Ascending aorta (tissue), 2 donors: ENCODE results near the gene FREY1. TPM values are rescaled to one million over a fixed set of nuclear protein-coding genes. Genes with fewer than 3 reads are reported as not detected.
"Not testable (repeated sequence)": the region's sequence is repeated elsewhere in the genome, so short reads cannot be mapped to it uniquely, and the experiment has no call there.

Source experiments
- DNase-seq, 2 donors: peaks; one replicate each; pipeline ENCODE4 v3.0.0-alpha.2; 2019; ENCODE audit warnings: low spot score in 2 of 2
- H3K27ac ChIP-seq, 2 donors: fragments of 200-600 bp; sonication (generic); one replicate each; pipeline ENCODE4 v1.5.1; 2016 to 2017; ENCODE audit warnings: mild to moderate bottlenecking in 1 of 2
- H3K27me3 ChIP-seq: fragments of 200-600 bp; sonication (generic); one replicate; pipeline ENCODE4 v1.5.1; 2017
- H3K36me3 ChIP-seq, 2 donors: fragments of 200-600 bp; sonication (generic); one replicate each; pipeline ENCODE4 v1.5.1; 2016
- H3K4me1 ChIP-seq, 2 donors: fragments of 200-600 bp; sonication (generic); one replicate each; pipeline ENCODE4 v1.5.1; 2016 to 2017; ENCODE audit warnings: mild to moderate bottlenecking in 1 of 2
- H3K4me3 ChIP-seq, 2 donors: fragments of 200-600 bp; sonication (generic); one replicate each; pipeline ENCODE4 v1.5.1; 2016 to 2017; ENCODE audit warnings: mild to moderate bottlenecking in 1 of 2
- H3K9me3 ChIP-seq, 2 donors: fragments of 200-600 bp; sonication (generic); one replicate each; pipeline ENCODE4 v1.5.1; 2016
- intact Hi-C: fragments of 100-400 bp; cut with DNase I; formaldehyde crosslinking; loops from one replicate; pipeline ENCODE4 v1.15.1; 2023
- total RNA-seq: library from RNA; depleted of rRNA; stranded (reverse); fragments of >200 nt; gene quantifications from one replicate; pipeline ENCODE4 v1.1.0, GENCODE V29; 2016
- TF ChIP-seq, protein P1 (sequence below), 3 experiments: fragments of 200-600 bp in 2 of 3; fragments of 450-650 bp in 1 of 3; sonication (generic) in 2 of 3; IDR thresholded peaks; one replicate each; pipeline ENCODE4 v1.5.1; 2016 to 2019; ENCODE audit warnings: antibody characterized with exemption in 3 of 3, mild to moderate bottlenecking in 1 of 3, moderate library complexity in 1 of 3

FREY1 gene
- total RNA-seq, 1 donor from 2014 or later, result not detected

DNA sequence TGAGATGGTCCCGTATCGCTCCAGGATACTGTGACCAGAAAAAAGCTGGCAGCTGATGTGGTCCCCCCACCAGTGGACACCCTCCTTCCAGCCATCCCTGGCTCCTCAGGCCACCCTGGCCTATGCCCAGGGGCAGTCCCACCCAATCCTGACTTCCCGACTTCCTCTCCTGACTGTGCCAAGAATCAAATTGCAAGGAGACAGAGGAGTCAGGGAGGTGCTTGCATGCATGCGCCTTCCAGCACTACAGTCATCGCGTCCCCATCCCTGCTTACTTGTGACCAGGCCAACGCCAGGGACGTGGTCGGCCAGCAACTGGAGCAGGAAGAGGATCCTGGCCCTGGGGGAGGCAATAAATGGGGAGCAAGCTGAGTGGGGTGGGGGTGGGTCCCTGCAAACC is 3.6 kb upstream of the FREY1 start:
- TF ChIP-seq, protein P1, sequence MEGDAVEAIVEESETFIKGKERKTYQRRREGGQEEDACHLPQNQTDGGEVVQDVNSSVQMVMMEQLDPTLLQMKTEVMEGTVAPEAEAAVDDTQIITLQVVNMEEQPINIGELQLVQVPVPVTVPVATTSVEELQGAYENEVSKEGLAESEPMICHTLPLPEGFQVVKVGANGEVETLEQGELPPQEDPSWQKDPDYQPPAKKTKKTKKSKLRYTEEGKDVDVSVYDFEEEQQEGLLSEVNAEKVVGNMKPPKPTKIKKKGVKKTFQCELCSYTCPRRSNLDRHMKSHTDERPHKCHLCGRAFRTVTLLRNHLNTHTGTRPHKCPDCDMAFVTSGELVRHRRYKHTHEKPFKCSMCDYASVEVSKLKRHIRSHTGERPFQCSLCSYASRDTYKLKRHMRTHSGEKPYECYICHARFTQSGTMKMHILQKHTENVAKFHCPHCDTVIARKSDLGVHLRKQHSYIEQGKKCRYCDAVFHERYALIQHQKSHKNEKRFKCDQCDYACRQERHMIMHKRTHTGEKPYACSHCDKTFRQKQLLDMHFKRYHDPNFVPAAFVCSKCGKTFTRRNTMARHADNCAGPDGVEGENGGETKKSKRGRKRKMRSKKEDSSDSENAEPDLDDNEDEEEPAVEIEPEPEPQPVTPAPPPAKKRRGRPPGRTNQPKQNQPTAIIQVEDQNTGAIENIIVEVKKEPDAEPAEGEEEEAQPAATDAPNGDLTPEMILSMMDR (IDR thresholded peaks at IDR 0.05), result no peak
- Histone ChIP-seq H3K27ac (no peak overlapping the region), H3K4me3 (no peak overlapping the region), H3K27me3 (no peaks in the 10 kb centered on the region), H3K9me3 (no peaks in the 10 kb centered on the region), H3K36me3 (peaks cover 52 to 61% of the 10 kb centered on the region in 2 donors), H3K4me1 (no peaks in the 10 kb centered on the region)
- intact Hi-C loops, result no loop called here
- no peak for DNase-seq

DNA sequence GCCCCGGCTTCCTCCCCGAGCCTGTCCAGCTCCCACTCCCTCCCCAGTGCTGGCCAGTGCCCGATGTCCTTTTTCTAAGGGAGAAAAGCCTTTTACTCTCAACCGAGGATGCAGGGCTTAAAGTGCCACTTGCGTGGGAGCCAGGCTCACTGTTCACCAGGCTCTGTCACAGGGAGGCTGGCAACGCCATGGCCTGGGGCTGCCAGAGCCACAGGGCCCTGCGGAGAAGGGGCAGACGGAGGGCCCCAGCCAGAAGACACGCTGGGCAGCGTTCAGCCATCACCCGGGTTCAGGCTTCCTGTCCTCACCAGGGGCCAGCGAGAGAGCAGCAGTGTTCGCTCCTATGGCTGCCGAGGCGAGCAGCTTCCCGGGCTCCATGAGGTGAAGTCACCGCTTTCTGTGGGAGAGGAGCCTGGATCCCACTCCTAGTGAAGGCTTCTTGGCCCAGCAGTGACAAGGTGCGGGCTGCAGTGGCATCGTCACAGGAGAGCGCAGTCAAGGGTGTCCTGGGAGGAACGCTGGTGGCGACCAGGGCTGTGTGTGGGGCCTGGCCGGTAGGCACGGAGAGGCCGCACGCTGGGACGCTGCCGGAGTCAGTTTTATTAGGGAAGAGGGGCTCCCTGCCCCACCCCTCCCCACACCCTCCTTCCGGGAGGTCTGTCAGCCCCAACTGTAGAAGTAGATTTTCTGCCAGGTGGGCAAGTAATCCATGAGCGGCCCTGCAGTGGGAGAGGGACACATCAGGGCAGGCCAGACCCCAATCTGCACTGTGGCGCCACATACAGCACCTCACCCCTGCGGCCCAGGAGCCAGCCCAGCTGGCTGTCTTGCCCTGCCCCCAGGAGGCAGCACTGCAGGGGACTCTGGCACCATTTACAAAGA is 2.8 kb upstream of the FREY1 start:
- TF ChIP-seq, protein P1 (IDR thresholded peaks at IDR 0.05), result no peak
- Histone ChIP-seq H3K9me3 (no peaks in the 10 kb centered on the region), H3K27ac (no peak overlapping the region), H3K27me3 (no peaks in the 10 kb centered on the region), H3K4me3 (no peak overlapping the region), H3K4me1 (no peaks in the 10 kb centered on the region), H3K36me3 (peaks cover 52 to 53% of the 10 kb centered on the region in 2 donors)
- intact Hi-C loops, result no loop called here
- DNase-seq, result no peak

DNA sequence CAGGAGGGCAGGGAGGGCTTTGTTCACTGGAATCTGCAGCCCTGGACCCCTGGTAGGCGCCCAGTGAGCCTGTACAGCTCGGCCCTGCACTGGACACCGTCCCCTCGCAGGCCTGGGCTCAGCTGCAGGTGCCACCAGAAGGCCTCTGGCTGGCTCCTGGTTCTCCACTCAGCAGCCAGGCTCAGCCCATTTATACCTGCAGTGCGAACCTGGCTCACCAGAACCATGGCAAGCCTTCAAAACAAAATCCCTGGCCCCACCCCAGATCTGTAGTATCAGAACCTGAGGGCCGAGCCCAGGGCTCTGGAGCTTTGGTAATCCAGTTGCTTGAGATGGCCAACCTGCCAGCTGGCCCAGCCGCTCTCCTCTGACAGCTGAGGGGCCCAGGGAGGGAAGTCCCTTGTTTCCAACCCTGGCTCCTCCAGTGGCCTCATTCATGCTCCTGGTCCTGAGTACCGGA is 870 bp upstream of the FREY1 start:
- H3K27ac ChIP-seq, result no peak overlapping the region
- TF ChIP-seq, protein P1 (IDR thresholded peaks at IDR 0.05), result no peak
- no peaks in the 10 kb centered on the region for H3K27me3 ChIP-seq
- intact Hi-C loops, result no loop called here
- H3K9me3 ChIP-seq, result no peaks in the 10 kb centered on the region
- H3K36me3 ChIP-seq, result peaks cover 35 to 44% of the 10 kb centered on the region in 2 donors
- no peaks in the 10 kb centered on the region for H3K4me1 ChIP-seq
- no peak overlapping the region for H3K4me3 ChIP-seq
- DNase-seq, result no peak

DNA sequence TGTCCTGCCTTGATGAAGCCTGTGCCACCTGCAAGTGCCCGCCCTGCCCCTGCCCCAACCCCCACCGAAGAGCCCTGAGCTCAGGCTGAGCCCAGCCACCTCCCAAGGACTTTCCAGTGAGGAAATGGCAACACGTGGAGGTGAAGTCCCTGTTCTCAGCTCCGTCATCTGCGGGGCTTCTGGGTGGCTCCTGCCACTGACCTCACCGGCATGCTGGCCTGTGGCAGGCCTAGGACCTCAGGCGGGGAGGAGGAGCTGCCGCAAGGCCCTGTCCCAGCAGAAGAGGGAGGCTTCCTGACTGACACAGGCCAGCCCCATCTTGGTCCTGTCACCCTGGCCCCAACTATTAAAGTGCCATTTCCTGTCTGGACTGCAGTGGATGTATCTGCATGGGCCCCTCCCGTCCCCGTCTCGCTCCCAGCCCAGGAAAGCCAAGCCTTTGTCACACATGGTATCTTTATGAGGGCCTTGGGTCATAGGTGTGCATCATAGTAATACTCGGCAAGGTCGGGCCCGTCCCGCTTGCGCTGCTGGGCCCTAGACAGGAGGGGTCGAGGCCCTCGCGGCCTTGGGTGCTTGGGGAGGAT is 882 bp downstream of the FREY1 start:
- TF ChIP-seq, protein P1 (IDR thresholded peaks at IDR 0.05), result no peak
- peaks cover 19 to 29% of the 10 kb centered on the region in 2 donors for H3K36me3 ChIP-seq
- intact Hi-C loops, result no loop called here

DNA sequence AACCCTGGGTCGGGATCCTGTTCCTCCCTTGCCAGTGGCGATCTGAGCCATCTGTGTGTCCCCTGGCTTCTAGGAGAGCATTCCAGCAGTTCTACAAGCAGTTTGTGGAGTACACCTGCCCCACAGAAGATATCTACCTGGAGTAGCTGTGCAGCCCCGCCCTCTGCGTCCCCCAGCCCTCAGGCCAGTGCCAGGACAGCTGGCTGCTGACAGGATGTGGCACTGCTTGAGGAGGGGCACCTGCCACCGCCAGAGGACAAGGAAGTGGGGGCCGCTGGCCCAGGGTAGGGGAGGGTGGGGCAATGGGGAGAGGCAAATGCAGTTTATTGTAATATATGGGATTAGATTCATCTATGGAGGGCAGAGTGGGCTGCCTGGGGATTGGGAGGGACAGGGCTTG is 1.5 kb downstream of the FREY1 start:
- H3K4me1 ChIP-seq, H3K27me3 ChIP-seq, H3K4me3 ChIP-seq, DNase-seq, H3K27ac ChIP-seq, H3K9me3 ChIP-seq, intact Hi-C loops: not testable (repeated sequence)
- H3K36me3 ChIP-seq, result peaks cover 13 to 22% of the 10 kb centered on the region in 2 donors

More for the DNA sequence above, 882 bp downstream of the FREY1 start:
- Histone ChIP-seq H3K27me3 (no peaks in the 10 kb centered on the region), H3K4me1 (peaks cover 0 to under 1% of the 10 kb centered on the region in 2 donors), H3K9me3 (no peaks in the 10 kb centered on the region), H3K4me3 (no peak overlapping the region), H3K27ac (no peak overlapping the region)
- DNase-seq, result no peak

DNA sequence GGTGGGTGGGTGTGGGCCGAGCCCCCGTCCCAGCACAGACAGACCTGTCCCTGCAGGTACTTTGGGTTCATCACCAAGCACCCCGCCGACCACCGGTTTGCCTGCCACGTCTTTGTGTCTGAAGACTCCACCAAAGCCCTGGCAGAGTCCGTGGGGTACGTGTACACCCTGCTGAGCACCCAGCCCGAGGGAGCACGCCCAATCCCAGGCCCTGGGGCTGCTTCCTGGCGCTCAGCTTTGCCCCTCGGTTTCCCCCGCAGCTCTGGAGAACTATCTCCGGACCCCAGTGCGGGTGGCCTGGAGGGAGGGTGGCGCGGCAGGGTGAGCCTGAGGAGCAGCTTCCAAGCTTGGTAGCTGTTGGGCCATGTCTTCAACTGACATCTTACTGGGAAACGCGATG is 2.0 kb downstream of the FREY1 start:
- intact Hi-C loops, result no loop called here
- Histone ChIP-seq H3K9me3 (no peaks in the 10 kb centered on the region), H3K27me3 (no peaks in the 10 kb centered on the region), H3K4me3 (no peak overlapping the region), H3K36me3 (peaks cover 8 to 18% of the 10 kb centered on the region in 2 donors), H3K27ac (no peak overlapping the region), H3K4me1 (peaks cover 0 to 9% of the 10 kb centered on the region in 2 donors)
- no peak for DNase-seq
- TF ChIP-seq, protein P1 (IDR thresholded peaks at IDR 0.05), result no peak
